Measurements from ENCODE around the gene AGAP2. TPM values are rescaled to one million over a fixed set of nuclear protein-coding genes. Genes with fewer than 3 reads are reported as not detected.
A peak's percentile ranks its signal among the peaks of the same experiment; 100 is the strongest.

AGAP2 gene
- total and polyA plus RNA-seq, 9 of the 15 experiments (the other 6 are each of a cell fraction or from before 2014, with no cell fraction given): 0.04 to 0.77 (median 0.28) TPM; not detected in 1

GRCh38 chr12:57782608-57783465 lies 44.3 kb upstream of the AGAP2 start, which contains the start of gene TSFM (continued):
- TF ChIP-seq RREB1 (CRISPR knock-in tag; IDR thresholded peaks at IDR 0.05) (no peak), ZNF830 (CRISPR knock-in tag; IDR thresholded peaks at IDR 0.05) (no peak), ZC3H11A (IDR thresholded peaks at IDR 0.05; ENCODE audit: low read depth, low read length) (no peak), TSHZ1 (CRISPR knock-in tag; IDR thresholded peaks at IDR 0.05) (no peak), SP1 (CRISPR knock-in tag; IDR thresholded peaks at IDR 0.05) (peak; percentile 85), RFX7 (CRISPR knock-in tag; IDR thresholded peaks at IDR 0.05) (no peak), HIVEP1 (CRISPR knock-in tag; IDR thresholded peaks at IDR 0.05) (no peak), CBX5 (IDR thresholded peaks at IDR 0.05; ENCODE audit: borderline replicate concordance, low read depth) (no peak), SNRNP70 (optimal IDR thresholded peaks at IDR 0.05; ENCODE audit: low read depth, low read length) (no peak), ZFP36 (IDR thresholded peaks at IDR 0.05; ENCODE audit: low read depth, low read length, partially characterized antibody) (peak; percentile 29), ZNF280A (IDR thresholded peaks at IDR 0.05; ENCODE audit: low read depth, partially characterized antibody) (no peak), ZNF146 (CRISPR knock-in tag; IDR thresholded peaks at IDR 0.05; ENCODE audit: unreplicated experiment) (peak; percentile 9), ZNF431 (CRISPR knock-in tag; IDR thresholded peaks at IDR 0.05) (no peak)
